CD8-positive, alpha-beta memory T cell (primary cell): ENCODE measurements around the gene KCNJ9. TPM values are rescaled to one million over a fixed set of nuclear protein-coding genes. Genes with fewer than 3 reads are reported as not detected.

ENCODE experiments used
- CTCF ChIA-PET: fragments of 350-600 bp; sonication (Branson Sonifier 250); formaldehyde crosslinking; loops from one replicate; lab custom pipeline; 2021; ENCODE audit warnings: antibody characterized with exemption; lab: Charles Lee
- POLR2A ChIA-PET: fragments of 350-600 bp; sonication (Branson Sonifier 250); formaldehyde crosslinking; loops from one replicate; lab custom pipeline; 2021; ENCODE audit warnings: antibody characterized with exemption; lab: Charles Lee
- DNase-seq, 5 donors: peaks; one replicate each; pipeline versions ENCODE4 v3.0.0 to v3.0.0-alpha.2; 2020 to 2022; ENCODE audit warnings: mixed read lengths in 1 of 5
- H3K27ac ChIP-seq: one replicate; pipeline ENCODE4 v1.7.0; 2013; ENCODE audit warnings: low read depth, mild to moderate bottlenecking, low read length, moderate library complexity
- H3K27me3 ChIP-seq: 2 replicates; pipeline ENCODE4 v1.7.0; 2013; ENCODE audit warnings: low read length, mild to moderate bottlenecking; ENCODE audit not compliant: insufficient read depth, poor library complexity, severe bottlenecking
- H3K36me3 ChIP-seq: 2 replicates; pipeline ENCODE4 v1.7.0; 2013; ENCODE audit warnings: mild to moderate bottlenecking, low read length, moderate library complexity; ENCODE audit not compliant: insufficient read depth
- H3K4me1 ChIP-seq: 2 replicates; pipeline ENCODE4 v1.7.0; 2013; ENCODE audit warnings: mild to moderate bottlenecking, low read length, moderate library complexity; ENCODE audit not compliant: insufficient read depth
- H3K4me3 ChIP-seq: 2 replicates; pipeline ENCODE4 v1.7.0; 2013; ENCODE audit warnings: mild to moderate bottlenecking, low read length
- H3K9me3 ChIP-seq: 2 replicates; pipeline ENCODE4 v1.7.0; 2013; ENCODE audit warnings: mild to moderate bottlenecking, low read length
- H3K27ac Mint-ChIP-seq, 8 donors: one replicate each; pipeline ENCODE4 v1.8.0; 2020 to 2021; ENCODE audit warnings: mixed read lengths in 8 of 8, mild to moderate bottlenecking in 6 of 8, inconsistent platforms in 3 of 8, moderate library complexity in 3 of 8
- H3K27me3 Mint-ChIP-seq, 2 donors: one replicate each; pipeline ENCODE4 v1.8.0; 2020 to 2021; ENCODE audit warnings: mixed read lengths in 2 of 2, mild to moderate bottlenecking in 1 of 2, moderate library complexity in 1 of 2
- H3K36me3 Mint-ChIP-seq, 3 donors: one replicate each; pipeline ENCODE4 v1.8.0; 2020 to 2021; ENCODE audit warnings: mixed read lengths in 3 of 3, inconsistent platforms in 1 of 3, mild to moderate bottlenecking in 1 of 3
- H3K4me1 Mint-ChIP-seq, 3 donors: one replicate each; pipeline ENCODE4 v1.8.0; 2020 to 2021; ENCODE audit warnings: mixed read lengths in 3 of 3, inconsistent platforms in 1 of 3, mild to moderate bottlenecking in 1 of 3
- H3K4me3 Mint-ChIP-seq, 7 donors: one replicate each; pipeline ENCODE4 v1.8.0; 2020 to 2021; ENCODE audit warnings: mixed read lengths in 7 of 7, mild to moderate bottlenecking in 6 of 7, moderate library complexity in 4 of 7, inconsistent platforms in 2 of 7
- H3K9me3 Mint-ChIP-seq, 5 donors: one replicate each; pipeline ENCODE4 v1.8.0; 2020 to 2022; ENCODE audit warnings: mixed read lengths in 5 of 5, mild to moderate bottlenecking in 3 of 5, moderate library complexity in 2 of 5, inconsistent platforms in 1 of 5
- polyA plus RNA-seq: library from polyadenylated mRNA; unstranded; fragments of 300-500 nt; fragmentation: Illumina TruSeq; gene quantifications from one replicate; pipeline ENCODE4 v1.2.3, GENCODE V29; 2021
- total RNA-seq, 2 experiments: library from RNA; stranded (reverse); gene quantifications; one replicate each; pipeline ENCODE4 v1.2.3, GENCODE V29; 2021

The KCNJ9 gene
- total and polyA plus RNA-seq, 3 experiments from 2014 or later, result 0.04 TPM; not detected in 2

DNA sequence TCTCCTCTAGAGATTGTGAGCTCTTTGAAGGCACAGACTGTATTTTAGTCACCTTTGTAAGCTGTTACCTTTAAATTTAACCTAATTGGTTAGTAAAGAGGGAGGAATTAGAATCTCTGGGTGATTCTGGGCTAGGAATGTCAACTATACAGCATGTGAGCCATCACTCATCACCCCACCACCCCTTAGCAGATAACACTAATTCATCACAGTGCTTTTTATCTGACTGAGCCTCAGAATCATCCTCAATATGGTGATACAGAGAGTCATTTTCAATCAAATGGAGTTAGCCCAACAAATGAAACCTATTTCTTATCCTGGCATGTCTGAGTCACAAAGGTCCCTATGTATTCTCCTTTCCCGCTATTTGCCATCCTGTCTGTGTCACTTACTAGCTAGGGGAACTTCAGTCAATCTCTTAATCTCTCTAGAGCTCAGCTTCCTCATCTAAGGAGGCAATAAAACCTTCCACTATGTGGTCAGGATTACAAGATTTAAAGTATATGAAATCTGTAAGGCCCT is 24.6 kb upstream of the KCNJ9 start:
- no peaks in the 10 kb centered on the region for H3K4me1 ChIP-seq
- Mint-ChIP-seq H3K27ac (no peak overlapping the region), H3K27me3 (peaks cover 26 to 84% of the 10 kb centered on the region in 2 donors), H3K4me1 (no peaks in the 10 kb centered on the region), H3K4me3 (no peak overlapping the region), H3K36me3 (peaks cover 0 to 2% (median 0%) of the 10 kb centered on the region in 3 donors), H3K9me3 (no peaks in the 10 kb centered on the region)
- no peaks in the 10 kb centered on the region for H3K9me3 ChIP-seq
- H3K36me3 ChIP-seq, result no peaks in the 10 kb centered on the region
- POLR2A ChIA-PET, result no interaction called here
- DNase-seq, result no peak
- H3K27me3 ChIP-seq, result peaks cover 4% of the 10 kb centered on the region
- CTCF ChIA-PET, result interaction anchor here (1.4 kb wide), 1 partner anchor 11 kb away, joined by 4 read pairs; no protein-coding TSS in a partner anchor
- no peak overlapping the region for H3K27ac ChIP-seq
- no peak overlapping the region for H3K4me3 ChIP-seq

- H3K4me1 ChIP-seq, result no peaks in the 10 kb centered on the region
- ChIA-PET CTCF (interaction anchor here (1.0 to 3.1 kb wide), 3 partner anchors 12 to 27 kb away, joined by 3 to 10 read pairs (median 6); no protein-coding TSS in a partner anchor), POLR2A (interaction anchor here (0.5 kb wide), 1 partner anchor 1218 kb away, joined by 4 read pairs; no protein-coding TSS in a partner anchor)
- no peaks in the 10 kb centered on the region for H3K36me3 ChIP-seq
- H3K27ac ChIP-seq, result no peak overlapping the region
- H3K27me3 ChIP-seq, result no peaks in the 10 kb centered on the region
- Mint-ChIP-seq H3K36me3 (peaks cover 0 to 2% (median 0%) of the 10 kb centered on the region in 3 donors), H3K27me3 (peaks cover 28 to 83% of the 10 kb centered on the region in 2 donors), H3K4me3 (no peak overlapping the region), H3K4me1 (no peaks in the 10 kb centered on the region), H3K27ac (no peak overlapping the region), H3K9me3 (no peaks in the 10 kb centered on the region)
- H3K9me3 ChIP-seq, result no peaks in the 10 kb centered on the region
- no peak overlapping the region for H3K4me3 ChIP-seq
- DNase-seq, result no peak
Observed at GRCh38 chr1:160058087-160058486, 23.3 kb upstream of the KCNJ9 start.

- Mint-ChIP-seq H3K4me3 (no peak overlapping the region), H3K27ac (no peak overlapping the region), H3K9me3 (no peaks in the 10 kb centered on the region), H3K4me1 (no peaks in the 10 kb centered on the region), H3K36me3 (peaks cover 0 to 2% (median 0%) of the 10 kb centered on the region in 3 donors), H3K27me3 (peaks cover 15 to 55% of the 10 kb centered on the region in 2 donors)
- H3K27me3 ChIP-seq, result no peaks in the 10 kb centered on the region
- no peaks in the 10 kb centered on the region for H3K9me3 ChIP-seq
- H3K27ac ChIP-seq, result no peak overlapping the region
- ChIA-PET CTCF (no interaction called here), POLR2A (no interaction called here)
- no peaks in the 10 kb centered on the region for H3K36me3 ChIP-seq
- H3K4me3 ChIP-seq, result no peak overlapping the region
- no peak for DNase-seq
- no peaks in the 10 kb centered on the region for H3K4me1 ChIP-seq
Observed at GRCh38 chr1:160061369-160062229, 19.7 kb upstream of the KCNJ9 start.

- no peak for DNase-seq
- Mint-ChIP-seq H3K4me1 (no peaks in the 10 kb centered on the region), H3K36me3 (peaks cover 0 to 2% (median 0%) of the 10 kb centered on the region in 3 donors), H3K4me3 (no peak overlapping the region), H3K27ac (no peak overlapping the region), H3K27me3 (peaks cover 15 to 50% of the 10 kb centered on the region in 2 donors), H3K9me3 (no peaks in the 10 kb centered on the region)
- Histone ChIP-seq H3K27ac (no peak overlapping the region), H3K36me3 (no peaks in the 10 kb centered on the region), H3K4me3 (no peak overlapping the region), H3K4me1 (no peaks in the 10 kb centered on the region), H3K9me3 (no peaks in the 10 kb centered on the region), H3K27me3 (peaks cover 4% of the 10 kb centered on the region)
- CTCF ChIA-PET, result interaction anchor here (1.7 kb wide), 1 partner anchor 21 kb away, joined by 6 read pairs; no protein-coding TSS in a partner anchor
- POLR2A ChIA-PET, result no interaction called here
Observed at GRCh38 chr1:160062230-160062532, 19.2 kb upstream of the KCNJ9 start.

GRCh38 chr1:160063176-160063575 is 18.2 kb upstream of the KCNJ9 start:
- H3K36me3 ChIP-seq, result no peaks in the 10 kb centered on the region
- H3K27me3 ChIP-seq, result peaks cover 4% of the 10 kb centered on the region
- no peak overlapping the region for H3K4me3 ChIP-seq
- no peak for DNase-seq
- H3K36me3 Mint-ChIP-seq, result peaks cover 0 to 2% (median 0%) of the 10 kb centered on the region in 3 donors
- CTCF ChIA-PET, result interaction anchor here (1.3 to 2.0 kb wide), 3 partner anchors 10 to 20 kb away, joined by 5 to 9 read pairs (median 6); no protein-coding TSS in a partner anchor
- H3K9me3 Mint-ChIP-seq, result no peaks in the 10 kb centered on the region
- POLR2A ChIA-PET, result no interaction called here
- H3K27ac ChIP-seq, result no peak overlapping the region
- no peaks in the 10 kb centered on the region for H3K9me3 ChIP-seq
- no peaks in the 10 kb centered on the region for H3K4me1 ChIP-seq
- no peak overlapping the region for H3K4me3 Mint-ChIP-seq
- H3K4me1 Mint-ChIP-seq, result no peaks in the 10 kb centered on the region
- H3K27me3 Mint-ChIP-seq, result peaks cover 15 to 50% of the 10 kb centered on the region in 2 donors
- H3K27ac Mint-ChIP-seq, result no peak overlapping the region

GRCh38 chr1:160064164-160064563 is 17.2 kb upstream of the KCNJ9 start:
- H3K27me3 ChIP-seq, result peaks cover 4% of the 10 kb centered on the region
- ChIA-PET POLR2A (no interaction called here), CTCF (interaction anchor here (1.3 to 2.0 kb wide), 2 partner anchors 9 to 18 kb away, joined by 5 to 9 read pairs; no protein-coding TSS in a partner anchor)

GRCh38 chr1:160064746-160065145 is 16.6 kb upstream of the KCNJ9 start:
- no peaks in the 10 kb centered on the region for H3K9me3 Mint-ChIP-seq
- Histone ChIP-seq H3K4me1 (no peaks in the 10 kb centered on the region), H3K27me3 (peaks cover 4% of the 10 kb centered on the region), H3K27ac (no peak overlapping the region), H3K9me3 (no peaks in the 10 kb centered on the region), H3K4me3 (no peak overlapping the region), H3K36me3 (no peaks in the 10 kb centered on the region)
- H3K4me3 Mint-ChIP-seq, result no peak overlapping the region
- ChIA-PET POLR2A (no interaction called here), CTCF (interaction anchor here (2.0 kb wide), 1 partner anchor 18 kb away, joined by 9 read pairs; no protein-coding TSS in a partner anchor)
- no peak overlapping the region for H3K27ac Mint-ChIP-seq
- no peaks in the 10 kb centered on the region for H3K36me3 Mint-ChIP-seq
- DNase-seq, result no peak
- H3K4me1 Mint-ChIP-seq, result peaks cover 0 to 3% (median 2%) of the 10 kb centered on the region in 3 donors
- H3K27me3 Mint-ChIP-seq, result peaks cover 19 to 51% of the 10 kb centered on the region in 2 donors

More at GRCh38 chr1:160064164-160064563, 17.2 kb upstream of the KCNJ9 start:
- no peak overlapping the region for H3K27ac Mint-ChIP-seq
- no peaks in the 10 kb centered on the region for H3K4me1 ChIP-seq
- no peaks in the 10 kb centered on the region for H3K4me1 Mint-ChIP-seq
- peaks cover 20 to 49% of the 10 kb centered on the region in 2 donors for H3K27me3 Mint-ChIP-seq
- no peaks in the 10 kb centered on the region for H3K36me3 ChIP-seq
- DNase-seq, result no peak
- no peak overlapping the region for H3K4me3 Mint-ChIP-seq
- no peak overlapping the region for H3K4me3 ChIP-seq
- no peak overlapping the region for H3K27ac ChIP-seq
- no peaks in the 10 kb centered on the region for H3K9me3 Mint-ChIP-seq
- H3K36me3 Mint-ChIP-seq, result peaks cover 0 to 2% (median 0%) of the 10 kb centered on the region in 3 donors
- H3K9me3 ChIP-seq, result no peaks in the 10 kb centered on the region
